ENCODE results near the gene INPP5A. TPM values are rescaled to one million over a fixed set of nuclear protein-coding genes. Genes with fewer than 3 reads are reported as not detected.

The INPP5A gene
- total RNA-seq, 1 experiment from 2014 or later = 12.3 TPM

DNA sequence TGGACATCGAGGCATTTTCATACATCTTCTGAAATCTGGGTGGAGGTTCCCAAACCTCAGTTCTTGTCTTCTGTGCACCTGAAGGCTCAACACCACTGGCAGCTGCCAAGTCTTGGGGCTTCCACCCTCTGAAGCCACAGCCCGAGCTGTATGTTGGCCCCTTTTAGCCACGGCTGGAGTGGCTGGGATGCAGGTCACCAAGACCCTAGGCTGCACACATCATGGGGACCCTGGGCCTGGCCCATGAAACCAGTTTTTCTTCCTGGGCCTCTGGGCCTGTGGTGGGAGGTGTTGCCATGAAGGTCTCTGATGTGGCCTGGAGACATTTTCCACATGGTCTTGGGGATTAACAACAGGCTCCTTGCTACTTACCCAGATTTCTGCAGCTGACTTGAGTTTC lies 62.1 kb downstream of the INPP5A start:
- Histone ChIP-seq H2AFZ (ENCODE audit: low read depth, low read length, poor library complexity, severe bottlenecking) (no peak overlapping the region), H3K9me2 (ENCODE audit: insufficient read depth) (no peaks in the 10 kb centered on the region), H3K4me1 (ENCODE audit: control insufficient read depth in 1 of 2, insufficient read depth in 2 of 2, low read length in 2 of 2) (no peaks in the 10 kb centered on the region), H3K36me3 (ENCODE audit: control insufficient read depth in 1 of 2, insufficient read depth in 2 of 2, low read length in 2 of 2) (no peaks in the 10 kb centered on the region), H3K9me3 (ENCODE audit: control insufficient read depth in 1 of 2, insufficient read depth in 1 of 2, low read depth in 1 of 2, low read length in 2 of 2) (no peaks in the 10 kb centered on the region), H3K27me3 (ENCODE audit: insufficient read depth, low read length) (no peaks in the 10 kb centered on the region), H3K4me3 (replicated peaks in 1 of 2; ENCODE audit: low read depth in 1 of 2, low read length in 2 of 2) (no peak overlapping the region), H3K79me2 (ENCODE audit: insufficient read depth, low read length) (no peaks in the 10 kb centered on the region), H4K20me1 (ENCODE audit: insufficient read depth) (no peaks in the 10 kb centered on the region), H3K27ac (ENCODE audit: low read depth, low read length) (no peak overlapping the region), H3K9ac (ENCODE audit: low read length) (no peak overlapping the region), H3K4me2 (ENCODE audit: low read length) (no peak overlapping the region)
- ATAC-seq (no peak), DNase-seq (ENCODE audit: low read depth, low spot score) (no peak)
- TF ChIP-seq RAD21 (IDR thresholded peaks at IDR 0.05; ENCODE audit: low read depth) (no peak), EZH2 (IDR thresholded peaks at IDR 0.05) (no peak), ATF3 (IDR thresholded peaks at IDR 0.05) (no peak), SIN3A (IDR thresholded peaks at IDR 0.05; ENCODE audit: low read depth) (no peak), ZNF274 (IDR thresholded peaks at IDR 0.05; ENCODE audit: low read depth, low read length) (no peak), ZFX (IDR thresholded peaks at IDR 0.05) (no peak), CEBPB (IDR thresholded peaks at IDR 0.05; ENCODE audit: low read depth) (no peak), TCF7L2 (IDR thresholded peaks at IDR 0.05; ENCODE audit: borderline replicate concordance, extremely low read depth, insufficient read depth, insufficient read length) (no peak), CBX3 (IDR thresholded peaks at IDR 0.05; ENCODE audit: low read depth) (no peak), ZBTB33 (IDR thresholded peaks at IDR 0.05; ENCODE audit: extremely low read depth, insufficient replicate concordance, low read length) (no peak), ELF1 (IDR thresholded peaks at IDR 0.05; ENCODE audit: borderline replicate concordance, low read depth) (no peak), EZH2phosphoT487 (IDR thresholded peaks at IDR 0.05; ENCODE audit: borderline replicate concordance) (no peak), POLR2AphosphoS5 (IDR thresholded peaks at IDR 0.05; ENCODE audit: low read depth, low read length) (no peak), POLR2A (IDR thresholded peaks at IDR 0.05; ENCODE audit: borderline replicate concordance, extremely low read depth, insufficient read depth, insufficient read length) (no peak), SP1 (IDR thresholded peaks at IDR 0.05; ENCODE audit: low read depth) (no peak), EGR1 (IDR thresholded peaks at IDR 0.05; ENCODE audit: low read depth) (no peak), REST (IDR thresholded peaks at IDR 0.05; ENCODE audit: low read depth) (no peak), YY1 (IDR thresholded peaks at IDR 0.05; ENCODE audit: extremely low read depth, insufficient replicate concordance, low read depth, low read length) (no peak), MAX (IDR thresholded peaks at IDR 0.05) (no peak), FOSL1 (IDR thresholded peaks at IDR 0.05; ENCODE audit: low read depth) (no peak)
- ChIA-PET RAD21 (ENCODE audit: low non-redundant PET in 1 of 2, low total read pairs in 2 of 2, uncharacterized antibody in 2 of 2, unreplicated experiment in 2 of 2) (no interaction called here), POLR2A (no interaction called here), CTCF (no interaction called here)
- no TSS peak for BruUV-seq (replicated peaks)
- intact Hi-C loops (cut with micrococcal nuclease) = no loop called here
